Cortex of kidney (tissue), 1 donor: ENCODE data around the gene MLLT3.

ENCODE experiments used
- DNase-seq: peaks from one replicate; lab custom pipeline; 2025; lab: John Stamatoyannopoulos, UW

Gene MLLT3

GRCh38 chr9:20303066-20303465, 319.2 kb downstream of the MLLT3 start:
- DNase-seq: no peak

GRCh38 chr9:20302197-20302596, 320.1 kb downstream of the MLLT3 start:
- no peak for DNase-seq

- DNase-seq: no peak
These were observed 321.7 kb downstream of the MLLT3 start for GRCh38 chr9:20300430-20301115.

- DNase-seq: no peak
These were observed 324.6 kb downstream of the MLLT3 start for GRCh38 chr9:20297646-20298084.

DNA sequence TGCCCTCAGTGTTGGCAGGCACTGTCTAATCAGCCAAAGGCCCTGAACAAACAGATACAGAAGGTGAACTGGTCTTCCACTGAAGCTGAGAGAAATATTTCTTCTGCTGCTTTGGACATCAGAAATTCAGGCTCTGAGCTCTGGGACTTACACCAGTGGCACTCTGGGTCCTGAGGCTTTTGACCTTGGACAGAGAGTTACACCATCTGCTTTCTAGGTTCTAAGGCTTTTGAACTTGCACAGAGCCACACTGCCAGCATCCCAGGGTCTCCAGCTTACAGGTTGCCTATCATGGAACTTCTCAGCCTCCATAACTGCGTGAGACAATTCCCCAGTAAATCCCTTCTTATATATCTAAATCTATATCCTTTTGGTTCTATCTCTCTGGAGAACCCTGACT, 326.7 kb downstream of the MLLT3 start:
- DNase-seq: no peak

- no peak for DNase-seq
These were observed 328.1 kb downstream of the MLLT3 start for GRCh38 chr9:20294046-20294750.

DNA sequence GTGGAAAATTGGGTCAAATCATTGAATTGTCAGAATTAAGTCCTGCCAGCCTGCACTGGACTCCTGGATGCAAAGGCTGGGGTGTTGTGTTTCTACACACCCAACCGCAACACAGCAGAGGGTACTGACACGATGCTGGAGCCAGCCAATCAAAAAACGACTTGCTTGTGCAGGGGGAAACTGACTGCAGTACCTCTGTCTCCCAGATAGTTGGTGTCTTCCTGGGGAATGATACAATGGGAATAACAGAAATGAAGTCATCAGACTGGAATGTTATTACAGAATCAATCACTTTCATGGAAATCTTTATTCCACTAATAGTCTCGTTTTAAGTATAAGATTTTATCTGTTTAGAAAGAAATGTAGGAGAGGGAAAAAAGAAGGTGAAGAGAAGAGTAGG, 330.3 kb downstream of the MLLT3 start:
- DNase-seq: no peak
